Measurements from ENCODE around the gene BMP6. TPM values are rescaled to one million over a fixed set of nuclear protein-coding genes. Genes with fewer than 3 reads are reported as not detected.

BMP6 gene
- total RNA-seq, 1 experiment from 2014 or later, result 0.28 TPM

DNA sequence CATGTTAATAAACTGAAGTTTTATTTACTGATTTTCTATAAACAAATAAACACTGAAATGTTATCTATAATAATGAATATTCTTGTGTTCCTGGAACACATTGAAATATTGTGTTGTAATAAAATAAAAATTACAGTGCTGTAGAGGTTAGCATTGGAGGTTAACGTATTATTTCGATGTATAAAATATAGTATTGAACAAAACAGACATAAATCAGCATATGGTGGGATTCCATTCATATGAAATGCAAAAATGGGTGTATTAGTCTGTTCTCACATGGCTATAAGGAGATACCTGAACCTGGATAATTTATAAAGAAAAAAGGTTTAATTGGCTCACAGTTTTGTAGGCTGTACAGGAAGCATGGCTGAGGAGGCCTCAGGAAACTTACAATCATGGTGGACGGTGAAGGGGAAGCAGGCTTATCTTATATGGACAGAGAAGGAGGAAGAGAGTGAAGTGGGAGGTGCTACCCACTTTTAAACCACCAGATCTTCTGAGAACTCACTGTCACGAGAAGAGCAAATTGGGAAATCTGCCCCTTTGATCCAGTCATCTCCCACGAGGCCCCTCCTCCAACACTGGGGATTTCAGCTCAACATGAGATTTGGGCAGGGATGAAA, 24.6 kb upstream of the BMP6 start:
- Histone ChIP-seq H4K20me1 (ENCODE audit: control insufficient read depth, insufficient read depth, insufficient read length) (no peaks in the 10 kb centered on the region), H3K14ac (ENCODE audit: insufficient read depth, low read length) (no peak overlapping the region), H3K4me2 (ENCODE audit: insufficient read depth, insufficient read length, low read length) (no peak overlapping the region), H2BK20ac (ENCODE audit: low read depth, low read length, poor library complexity, severe bottlenecking) (no peak overlapping the region), H3K23me2 (ENCODE audit: insufficient read length, low read depth, low read length, poor library complexity, severe bottlenecking) (no peaks in the 10 kb centered on the region), H3K4ac (ENCODE audit: low read depth, low read length) (no peak overlapping the region), H2AFZ (ENCODE audit: low read length) (no peak overlapping the region), H4K91ac (ENCODE audit: insufficient read length, low read depth, low read length) (no peak overlapping the region), H3K79me1 (ENCODE audit: insufficient read depth, low read depth, low read length, poor library complexity, severe bottlenecking) (no peaks in the 10 kb centered on the region), H4K8ac (replicated peaks; ENCODE audit: insufficient read length, low read depth, low read length) (no peak overlapping the region), H3K23ac (ENCODE audit: insufficient read length, low read depth, low read length) (no peak overlapping the region), H2BK12ac (ENCODE audit: insufficient read length, low read depth, low read length) (no peak overlapping the region), H3K9ac (ENCODE audit: extremely low read depth, insufficient read length, low read length) (no peak overlapping the region), H3K27me3 (ENCODE audit: insufficient read depth, low read length) (no peaks in the 10 kb centered on the region), H3K4me1 (ENCODE audit: insufficient read depth, low read length) (peaks cover 2% of the 10 kb centered on the region; the same call in 1 of the 2 replicates), H3K56ac (ENCODE audit: insufficient read length, low read depth, low read length) (no peak overlapping the region), H3K79me2 (ENCODE audit: insufficient read depth, low read length) (no peaks in the 10 kb centered on the region), H2BK120ac (ENCODE audit: low read depth, low read length, poor library complexity, severe bottlenecking) (no peak overlapping the region), H2BK5ac (ENCODE audit: insufficient read length, low read length) (no peak overlapping the region), H3K27ac (ENCODE audit: insufficient read length, low read depth, low read length) (no peak overlapping the region), H2AK5ac (ENCODE audit: insufficient read length, low read length) (no peak overlapping the region), H2BK15ac (ENCODE audit: low read depth, low read length) (no peak overlapping the region), H4K5ac (ENCODE audit: insufficient read length, low read depth, low read length) (no peak overlapping the region), H3T11ph (ENCODE audit: low read length) (no peak overlapping the region), H3K9me3 (ENCODE audit: control insufficient read depth, low read depth, low read length) (no peaks in the 10 kb centered on the region), H3K18ac (ENCODE audit: insufficient read length, low read depth, low read length) (no peak overlapping the region)
- Mint-ChIP-seq H3K4me3 (no peak overlapping the region), H3K4me1 (peaks cover 10 to 16% of the 10 kb centered on the region in 2 experiments), H3K27me3 (ENCODE audit: low read depth) (no peaks in the 10 kb centered on the region), H3K9me3 (no peaks in the 10 kb centered on the region), H3K27ac (no peak overlapping the region), H3K36me3 (ENCODE audit: insufficient read depth in 1 of 3, low read depth in 3 of 3) (peaks cover 0 to 3% (median 0%) of the 10 kb centered on the region in 3 experiments; a peak in 1 of 7 replicates)
- TF ChIP-seq, protein P1, sequence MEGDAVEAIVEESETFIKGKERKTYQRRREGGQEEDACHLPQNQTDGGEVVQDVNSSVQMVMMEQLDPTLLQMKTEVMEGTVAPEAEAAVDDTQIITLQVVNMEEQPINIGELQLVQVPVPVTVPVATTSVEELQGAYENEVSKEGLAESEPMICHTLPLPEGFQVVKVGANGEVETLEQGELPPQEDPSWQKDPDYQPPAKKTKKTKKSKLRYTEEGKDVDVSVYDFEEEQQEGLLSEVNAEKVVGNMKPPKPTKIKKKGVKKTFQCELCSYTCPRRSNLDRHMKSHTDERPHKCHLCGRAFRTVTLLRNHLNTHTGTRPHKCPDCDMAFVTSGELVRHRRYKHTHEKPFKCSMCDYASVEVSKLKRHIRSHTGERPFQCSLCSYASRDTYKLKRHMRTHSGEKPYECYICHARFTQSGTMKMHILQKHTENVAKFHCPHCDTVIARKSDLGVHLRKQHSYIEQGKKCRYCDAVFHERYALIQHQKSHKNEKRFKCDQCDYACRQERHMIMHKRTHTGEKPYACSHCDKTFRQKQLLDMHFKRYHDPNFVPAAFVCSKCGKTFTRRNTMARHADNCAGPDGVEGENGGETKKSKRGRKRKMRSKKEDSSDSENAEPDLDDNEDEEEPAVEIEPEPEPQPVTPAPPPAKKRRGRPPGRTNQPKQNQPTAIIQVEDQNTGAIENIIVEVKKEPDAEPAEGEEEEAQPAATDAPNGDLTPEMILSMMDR (conservative IDR thresholded peaks at IDR 0.05), result no peak
- 100% methylated on average over 2 of the region's 5 CpGs for WGBS (ENCODE audit: extremely low coverage, insufficient read length, low lambda C conversion rate)
- DNase-seq, result no peak
